AG04450 (cell line): Measurements from ENCODE around the gene IGFLR1. TPM values are rescaled to one million over a fixed set of nuclear protein-coding genes. Genes with fewer than 3 reads are reported as not detected.

ENCODE experiments used
- CTCF ChIA-PET: fragments of 300-600, 350-600 bp; formaldehyde crosslinking; extraction: SDS; loops from one replicate; lab custom pipeline; 2022; ENCODE audit warnings: antibody characterized with exemption, inconsistent platforms; lab: Charles Lee
- POLR2A ChIA-PET: fragments of 350-600 bp; formaldehyde crosslinking; extraction: SDS; loops from one replicate; lab custom pipeline; 2021; ENCODE audit warnings: antibody characterized with exemption, inconsistent platforms; lab: Yijun Ruan, JAX
- DNase-seq: peaks from one replicate; pipeline ENCODE4 v3.0.0-alpha.2; 2011; ENCODE audit warnings: low read depth, low spot score
- H3K27ac ChIP-seq: one replicate; pipeline ENCODE4 v1.5.1; 2012; ENCODE audit warnings: low read depth, low read length, control low read depth
- H3K27me3 ChIP-seq: one replicate; pipeline ENCODE4 v1.6.0; 2012; ENCODE audit warnings: low read length; ENCODE audit not compliant: control insufficient read depth, insufficient read depth
- H3K4me3 ChIP-seq: 2 replicates; pipeline ENCODE4 v1.5.1; 2011; ENCODE audit warnings: mild to moderate bottlenecking, low read depth, low read length, control low read depth
- H3K9me3 ChIP-seq: 2 replicates; pipeline ENCODE4 v1.5.1; 2012; ENCODE audit warnings: low read length; ENCODE audit not compliant: control insufficient read depth, insufficient read depth
- polyA plus RNA-seq: library from polyadenylated mRNA; depleted of rRNA; stranded (reverse); fragments of >200 nt; gene quantifications from 2 replicates; pipeline ENCODE4 v1.2.3, GENCODE V29; 2011; rRNA removed
- TF ChIP-seq, protein P1 (sequence below): IDR thresholded peaks from 2 replicates; pipeline ENCODE4 v1.5.1; 2011; ENCODE audit warnings: low read depth, low read length, control low read depth, inconsistent platforms

Gene IGFLR1
- polyA plus RNA-seq, 1 experiment, result 1.3 TPM

GRCh38 chr19:35689836-35690235 is 52.4 kb downstream of the IGFLR1 start:
- Histone ChIP-seq H3K27ac (no peak overlapping the region), H3K27me3 (no peaks in the 10 kb centered on the region), H3K9me3 (no peaks in the 10 kb centered on the region), H3K4me3 (no peak overlapping the region)
- ChIA-PET POLR2A (no interaction called here), CTCF (no interaction called here)
- DNase-seq, result no peak
- TF ChIP-seq, protein P1, sequence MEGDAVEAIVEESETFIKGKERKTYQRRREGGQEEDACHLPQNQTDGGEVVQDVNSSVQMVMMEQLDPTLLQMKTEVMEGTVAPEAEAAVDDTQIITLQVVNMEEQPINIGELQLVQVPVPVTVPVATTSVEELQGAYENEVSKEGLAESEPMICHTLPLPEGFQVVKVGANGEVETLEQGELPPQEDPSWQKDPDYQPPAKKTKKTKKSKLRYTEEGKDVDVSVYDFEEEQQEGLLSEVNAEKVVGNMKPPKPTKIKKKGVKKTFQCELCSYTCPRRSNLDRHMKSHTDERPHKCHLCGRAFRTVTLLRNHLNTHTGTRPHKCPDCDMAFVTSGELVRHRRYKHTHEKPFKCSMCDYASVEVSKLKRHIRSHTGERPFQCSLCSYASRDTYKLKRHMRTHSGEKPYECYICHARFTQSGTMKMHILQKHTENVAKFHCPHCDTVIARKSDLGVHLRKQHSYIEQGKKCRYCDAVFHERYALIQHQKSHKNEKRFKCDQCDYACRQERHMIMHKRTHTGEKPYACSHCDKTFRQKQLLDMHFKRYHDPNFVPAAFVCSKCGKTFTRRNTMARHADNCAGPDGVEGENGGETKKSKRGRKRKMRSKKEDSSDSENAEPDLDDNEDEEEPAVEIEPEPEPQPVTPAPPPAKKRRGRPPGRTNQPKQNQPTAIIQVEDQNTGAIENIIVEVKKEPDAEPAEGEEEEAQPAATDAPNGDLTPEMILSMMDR, result no peak

Other genes with a start within 250 kb of the IGFLR1 start
- 1.3 and 1.6 TPM in 2 replicates for gene DMKN, start 228.8 kb downstream of the IGFLR1 start, polyA plus RNA-seq
- 1.8 and 2.1 TPM in 2 replicates for gene SBSN, start 214.1 kb downstream of the IGFLR1 start, polyA plus RNA-seq
- gene GAPDHS, start 209.0 kb downstream of the IGFLR1 start, polyA plus RNA-seq, result not detected in 2 replicates
- gene TMEM147, start 196.8 kb downstream of the IGFLR1 start, polyA plus RNA-seq, result 88.7 and 116 TPM in 2 replicates
- not detected in 2 replicates for gene ATP4A, start 178.8 kb downstream of the IGFLR1 start, polyA plus RNA-seq
- not detected in 2 replicates for gene PMIS2, start 156.3 kb downstream of the IGFLR1 start, polyA plus RNA-seq
- gene HAUS5, start 129.7 kb downstream of the IGFLR1 start, polyA plus RNA-seq, result 1.9 and 2.3 TPM in 2 replicates
- gene RBM42, start 113.4 kb downstream of the IGFLR1 start, polyA plus RNA-seq, result 33.4 and 35.6 TPM in 2 replicates
- 0.33 and 0.36 TPM in 2 replicates for gene ETV2, start 100.7 kb downstream of the IGFLR1 start, polyA plus RNA-seq
- 398 and 527 TPM in 2 replicates for gene COX6B1, start 94.1 kb downstream of the IGFLR1 start, polyA plus RNA-seq
- 0.07 TPM in 1 of 2 replicates, not detected in the other for gene UPK1A, start 75.9 kb downstream of the IGFLR1 start, polyA plus RNA-seq
- gene ZBTB32, start 37.9 kb downstream of the IGFLR1 start, polyA plus RNA-seq, result not detected in 2 replicates
- gene KMT2B, start 24.4 kb downstream of the IGFLR1 start, polyA plus RNA-seq, result 6.1 and 8.7 TPM in 2 replicates
- 10.2 and 11.8 TPM in 2 replicates for gene U2AF1L4, start 3.0 kb upstream of the IGFLR1 start, polyA plus RNA-seq
- 41.0 and 52.7 TPM in 2 replicates for gene PSENEN, start 3.2 kb upstream of the IGFLR1 start, polyA plus RNA-seq
- 5.5 and 7.6 TPM in 2 replicates for gene LIN37, start 6.1 kb upstream of the IGFLR1 start, polyA plus RNA-seq
- gene HSPB6, start 14.6 kb upstream of the IGFLR1 start, polyA plus RNA-seq, result 31.7 and 46.5 TPM in 2 replicates
- gene PROSER3, start 15.7 kb upstream of the IGFLR1 start, polyA plus RNA-seq, result 5.2 and 7.1 TPM in 2 replicates
- gene ARHGAP33, start 33.1 kb upstream of the IGFLR1 start, polyA plus RNA-seq, result 0.82 and 1.2 TPM in 2 replicates
- not detected in 2 replicates for gene PRODH2, start 70.4 kb upstream of the IGFLR1 start, polyA plus RNA-seq
- gene NPHS1, start 110.1 kb upstream of the IGFLR1 start, polyA plus RNA-seq, result not detected in 2 replicates
- gene KIRREL2, start 114.5 kb upstream of the IGFLR1 start, polyA plus RNA-seq, result not detected in 2 replicates
- 6.8 and 10.9 TPM in 2 replicates for gene APLP1, start 126.1 kb upstream of the IGFLR1 start, polyA plus RNA-seq
- 1.5 and 2.3 TPM in 2 replicates for gene NFKBID, start 158.1 kb upstream of the IGFLR1 start, polyA plus RNA-seq
- gene HCST, start 160.1 kb upstream of the IGFLR1 start, polyA plus RNA-seq, result 0.31 and 0.42 TPM in 2 replicates
- gene TYROBP, start 165.8 kb upstream of the IGFLR1 start, polyA plus RNA-seq, result not detected in 2 replicates
- gene LRFN3, start 193.9 kb upstream of the IGFLR1 start, polyA plus RNA-seq, result 0.69 and 1.1 TPM in 2 replicates